Thyroid gland (tissue), 4 donors: ENCODE data around the gene MUC3A.
"Not testable (repeated sequence)": the region's sequence is repeated elsewhere in the genome, so short reads cannot be mapped to it uniquely, and the experiment has no call there.

Experiments used
- POLR2A ChIP-seq, 2 donors: fragments of 450-650 bp; IDR thresholded peaks; one replicate each; pipeline ENCODE4 v1.6.1; 2017; ENCODE audit warnings: antibody characterized with exemption in 2 of 2, mild to moderate bottlenecking in 2 of 2, moderate library complexity in 1 of 2
- TF ChIP-seq, protein P1 (sequence below), 6 experiments: fragments of 200-600 bp in 3 of 6; fragments of 450-650 bp in 3 of 6; sonication (generic) in 3 of 6; IDR thresholded peaks; one replicate each; pipeline ENCODE4 v1.5.1; 2016 to 2019; ENCODE audit warnings: antibody characterized with exemption in 6 of 6, mild to moderate bottlenecking in 2 of 6, inconsistent platforms in 1 of 6, moderate library complexity in 1 of 6

DNA sequence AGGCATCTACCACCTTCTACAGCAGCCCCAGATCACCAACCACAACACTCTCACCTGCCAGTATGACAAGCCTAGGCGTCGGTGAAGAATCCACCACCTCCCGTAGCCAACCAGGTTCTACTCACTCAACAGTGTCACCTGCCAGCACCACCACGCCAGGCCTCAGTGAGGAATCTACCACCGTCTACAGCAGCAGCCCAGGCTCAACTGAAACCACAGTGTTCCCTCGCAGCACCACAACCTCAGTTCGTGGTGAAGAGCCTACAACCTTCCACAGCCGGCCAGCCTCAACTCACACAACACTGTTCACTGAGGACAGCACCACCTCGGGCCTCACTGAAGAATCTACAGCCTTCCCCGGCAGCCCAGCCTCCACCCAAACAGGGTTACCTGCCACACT is 49.2 kb downstream of the MUC3A start:
- TF ChIP-seq, protein P1, sequence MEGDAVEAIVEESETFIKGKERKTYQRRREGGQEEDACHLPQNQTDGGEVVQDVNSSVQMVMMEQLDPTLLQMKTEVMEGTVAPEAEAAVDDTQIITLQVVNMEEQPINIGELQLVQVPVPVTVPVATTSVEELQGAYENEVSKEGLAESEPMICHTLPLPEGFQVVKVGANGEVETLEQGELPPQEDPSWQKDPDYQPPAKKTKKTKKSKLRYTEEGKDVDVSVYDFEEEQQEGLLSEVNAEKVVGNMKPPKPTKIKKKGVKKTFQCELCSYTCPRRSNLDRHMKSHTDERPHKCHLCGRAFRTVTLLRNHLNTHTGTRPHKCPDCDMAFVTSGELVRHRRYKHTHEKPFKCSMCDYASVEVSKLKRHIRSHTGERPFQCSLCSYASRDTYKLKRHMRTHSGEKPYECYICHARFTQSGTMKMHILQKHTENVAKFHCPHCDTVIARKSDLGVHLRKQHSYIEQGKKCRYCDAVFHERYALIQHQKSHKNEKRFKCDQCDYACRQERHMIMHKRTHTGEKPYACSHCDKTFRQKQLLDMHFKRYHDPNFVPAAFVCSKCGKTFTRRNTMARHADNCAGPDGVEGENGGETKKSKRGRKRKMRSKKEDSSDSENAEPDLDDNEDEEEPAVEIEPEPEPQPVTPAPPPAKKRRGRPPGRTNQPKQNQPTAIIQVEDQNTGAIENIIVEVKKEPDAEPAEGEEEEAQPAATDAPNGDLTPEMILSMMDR (IDR thresholded peaks at IDR 0.05), result not testable (repeated sequence)
- not testable (repeated sequence) for TF ChIP-seq POLR2A (IDR thresholded peaks at IDR 0.05)
